ENCODE measurements around the gene UNC93A. TPM values are rescaled to one million over a fixed set of nuclear protein-coding genes. Genes with fewer than 3 reads are reported as not detected.
"Not testable (repeated sequence)": the region's sequence is repeated elsewhere in the genome, so short reads cannot be mapped to it uniquely, and the experiment has no call there.

UNC93A gene
- total RNA-seq, 1 donor from 2014 or later: not detected

DNA sequence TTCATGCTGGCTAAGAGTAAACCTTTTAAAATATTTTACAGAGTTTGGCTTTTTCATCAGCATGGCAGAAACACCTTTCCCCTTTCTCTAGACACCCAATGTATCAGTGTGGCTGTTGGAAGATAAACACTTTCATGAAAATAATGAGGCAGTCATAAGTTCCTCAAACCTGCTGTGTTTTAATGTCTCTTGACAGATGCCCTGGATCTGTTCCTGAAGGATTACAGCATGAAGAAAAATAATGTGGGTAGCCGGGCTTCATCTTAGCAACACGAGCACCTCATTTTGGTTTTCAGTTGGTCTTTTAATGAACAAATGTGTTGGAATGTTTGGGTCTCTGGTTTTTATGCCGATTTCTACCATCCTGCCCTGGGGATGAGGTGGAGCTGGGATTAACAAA lies 45.5 kb upstream of the UNC93A start:
- Mint-ChIP-seq H3K4me3 (no peak overlapping the region), H3K36me3 (ENCODE audit: low read depth) (no peaks in the 10 kb centered on the region), H3K27me3 (peaks cover 2% of the 10 kb centered on the region), H3K4me1 (peaks cover 5% of the 10 kb centered on the region), H3K9me3 (no peaks in the 10 kb centered on the region), H3K27ac (no peak overlapping the region)
- DNase-seq (no peak), ATAC-seq (ENCODE audit: low read depth) (no peak)
- ChIA-PET CTCF (no interaction called here), POLR2A (no interaction called here)
- TF ChIP-seq, protein P1, sequence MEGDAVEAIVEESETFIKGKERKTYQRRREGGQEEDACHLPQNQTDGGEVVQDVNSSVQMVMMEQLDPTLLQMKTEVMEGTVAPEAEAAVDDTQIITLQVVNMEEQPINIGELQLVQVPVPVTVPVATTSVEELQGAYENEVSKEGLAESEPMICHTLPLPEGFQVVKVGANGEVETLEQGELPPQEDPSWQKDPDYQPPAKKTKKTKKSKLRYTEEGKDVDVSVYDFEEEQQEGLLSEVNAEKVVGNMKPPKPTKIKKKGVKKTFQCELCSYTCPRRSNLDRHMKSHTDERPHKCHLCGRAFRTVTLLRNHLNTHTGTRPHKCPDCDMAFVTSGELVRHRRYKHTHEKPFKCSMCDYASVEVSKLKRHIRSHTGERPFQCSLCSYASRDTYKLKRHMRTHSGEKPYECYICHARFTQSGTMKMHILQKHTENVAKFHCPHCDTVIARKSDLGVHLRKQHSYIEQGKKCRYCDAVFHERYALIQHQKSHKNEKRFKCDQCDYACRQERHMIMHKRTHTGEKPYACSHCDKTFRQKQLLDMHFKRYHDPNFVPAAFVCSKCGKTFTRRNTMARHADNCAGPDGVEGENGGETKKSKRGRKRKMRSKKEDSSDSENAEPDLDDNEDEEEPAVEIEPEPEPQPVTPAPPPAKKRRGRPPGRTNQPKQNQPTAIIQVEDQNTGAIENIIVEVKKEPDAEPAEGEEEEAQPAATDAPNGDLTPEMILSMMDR (IDR thresholded peaks at IDR 0.05): no peak
- intact Hi-C loops (cut with micrococcal nuclease): no loop called here

DNA sequence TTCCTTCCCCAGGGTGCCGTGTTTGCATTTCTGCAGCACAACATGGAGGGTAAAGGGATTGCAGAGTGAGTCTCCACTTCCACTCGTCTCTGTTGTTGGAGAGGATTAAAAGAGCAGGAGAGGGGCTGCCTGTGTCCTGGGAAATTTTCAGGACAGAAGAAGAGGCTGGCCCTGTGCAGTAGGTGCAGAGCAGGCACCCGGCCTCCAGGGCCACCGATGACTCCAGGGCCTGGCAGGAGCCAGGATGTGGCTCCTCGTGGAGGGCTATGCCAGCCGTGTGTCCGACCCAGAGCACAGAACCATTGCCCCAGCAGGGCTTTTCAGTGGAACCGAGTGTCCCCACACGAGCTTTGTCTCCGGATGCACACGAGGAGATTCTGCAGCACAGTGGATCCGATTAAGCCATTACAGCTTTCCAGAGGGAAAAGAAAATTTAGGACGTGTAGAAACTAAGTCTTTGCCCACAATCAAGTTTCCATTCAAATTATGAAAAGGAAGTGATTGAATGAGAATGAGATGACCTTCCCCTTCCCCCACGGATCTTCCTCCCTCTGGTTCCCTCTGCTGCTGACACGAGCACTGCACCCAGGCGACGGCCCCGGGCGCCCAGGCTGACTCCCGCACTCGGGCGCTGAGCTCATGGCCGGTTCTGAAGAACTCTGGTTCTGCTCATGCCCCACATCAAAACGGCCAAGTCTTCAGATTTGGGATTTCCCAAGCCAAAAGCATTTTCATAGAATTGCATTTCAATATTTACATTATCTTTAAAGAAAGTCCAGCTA lies 43.1 kb upstream of the UNC93A start:
- TF ChIP-seq, protein P1 (IDR thresholded peaks at IDR 0.05): no peak
- ATAC-seq (ENCODE audit: low read depth): no peak
- no peaks in the 10 kb centered on the region for H3K36me3 Mint-ChIP-seq (ENCODE audit: low read depth)
- H3K4me1 Mint-ChIP-seq: peaks cover 5% of the 10 kb centered on the region
- H3K27me3 Mint-ChIP-seq: peaks cover 4% of the 10 kb centered on the region
- ChIA-PET CTCF (no interaction called here), POLR2A (no interaction called here)
- intact Hi-C loops (cut with micrococcal nuclease): no loop called here
- no peak overlapping the region for H3K27ac Mint-ChIP-seq
- H3K9me3 Mint-ChIP-seq: no peaks in the 10 kb centered on the region
- DNase-seq: no peak
- H3K4me3 Mint-ChIP-seq: no peak overlapping the region

DNA sequence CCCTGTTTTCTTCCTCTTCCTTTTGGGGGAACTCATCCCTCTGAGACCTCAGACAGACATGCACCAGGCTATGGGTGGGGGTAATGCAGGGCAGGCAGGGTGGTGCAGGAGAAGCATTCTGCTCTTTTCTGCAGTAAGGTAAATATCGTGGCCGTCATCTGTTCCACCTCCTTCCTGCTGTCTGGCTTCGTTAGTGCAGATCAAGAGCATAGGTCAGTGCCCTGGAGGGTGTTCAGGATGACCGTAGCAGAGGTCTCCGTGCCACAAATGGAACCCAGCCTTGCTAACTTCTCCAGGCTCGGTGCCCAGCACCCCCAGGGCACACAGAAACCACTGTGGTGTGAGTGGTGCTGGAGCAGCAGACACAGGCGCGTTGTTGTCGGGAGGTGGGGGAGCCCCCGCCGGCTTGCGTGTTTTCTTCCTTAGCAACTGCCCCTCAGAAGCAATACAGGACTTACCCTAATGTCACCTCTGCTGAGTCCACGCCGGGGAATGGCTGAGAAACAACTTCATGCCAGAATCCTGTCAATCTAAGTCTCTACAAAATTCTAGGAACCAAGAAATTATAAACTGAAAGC lies 42.1 kb upstream of the UNC93A start:
- intact Hi-C loops (cut with micrococcal nuclease): not testable (repeated sequence)

DNA sequence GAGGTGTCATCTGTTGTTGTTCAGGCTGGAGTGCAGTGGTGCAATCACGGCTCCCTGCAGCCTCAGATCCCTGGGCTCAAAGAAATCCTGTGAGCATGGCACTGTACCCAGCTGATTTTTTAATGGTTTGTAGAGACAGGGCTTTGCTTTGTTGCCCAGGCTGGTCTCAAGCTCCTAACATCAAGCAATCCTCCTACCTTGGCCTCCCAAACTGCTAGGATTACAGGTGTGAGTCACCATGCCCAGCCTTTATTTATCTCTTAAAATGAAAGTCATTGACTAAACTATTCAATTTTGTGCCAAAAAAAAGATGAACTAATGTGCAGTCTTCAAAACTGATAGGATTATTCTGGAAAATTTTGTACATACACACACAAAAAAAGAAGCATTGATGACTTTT lies 38.8 kb upstream of the UNC93A start:
- DNase-seq: no peak
- ChIA-PET POLR2A (no interaction called here), CTCF (no interaction called here)
- H3K27me3 Mint-ChIP-seq: peaks cover 6% of the 10 kb centered on the region
- no peaks in the 10 kb centered on the region for H3K36me3 Mint-ChIP-seq (ENCODE audit: low read depth)
- H3K4me3 Mint-ChIP-seq: no peak overlapping the region
- no peaks in the 10 kb centered on the region for H3K4me1 Mint-ChIP-seq
- intact Hi-C loops (cut with micrococcal nuclease): no loop called here
- TF ChIP-seq, protein P1 (IDR thresholded peaks at IDR 0.05): no peak
- peaks cover 9% of the 10 kb centered on the region for H3K9me3 Mint-ChIP-seq
- H3K27ac Mint-ChIP-seq: no peak overlapping the region
- ATAC-seq (ENCODE audit: low read depth): no peak

More for the DNA sequence above, 42.1 kb upstream of the UNC93A start:
- H3K27me3 Mint-ChIP-seq; H3K27ac Mint-ChIP-seq; H3K36me3 Mint-ChIP-seq (ENCODE audit: low read depth); H3K4me3 Mint-ChIP-seq; H3K9me3 Mint-ChIP-seq; ATAC-seq (ENCODE audit: low read depth); DNase-seq; POLR2A ChIA-PET; H3K4me1 Mint-ChIP-seq; CTCF ChIA-PET: not testable (repeated sequence)

DNA sequence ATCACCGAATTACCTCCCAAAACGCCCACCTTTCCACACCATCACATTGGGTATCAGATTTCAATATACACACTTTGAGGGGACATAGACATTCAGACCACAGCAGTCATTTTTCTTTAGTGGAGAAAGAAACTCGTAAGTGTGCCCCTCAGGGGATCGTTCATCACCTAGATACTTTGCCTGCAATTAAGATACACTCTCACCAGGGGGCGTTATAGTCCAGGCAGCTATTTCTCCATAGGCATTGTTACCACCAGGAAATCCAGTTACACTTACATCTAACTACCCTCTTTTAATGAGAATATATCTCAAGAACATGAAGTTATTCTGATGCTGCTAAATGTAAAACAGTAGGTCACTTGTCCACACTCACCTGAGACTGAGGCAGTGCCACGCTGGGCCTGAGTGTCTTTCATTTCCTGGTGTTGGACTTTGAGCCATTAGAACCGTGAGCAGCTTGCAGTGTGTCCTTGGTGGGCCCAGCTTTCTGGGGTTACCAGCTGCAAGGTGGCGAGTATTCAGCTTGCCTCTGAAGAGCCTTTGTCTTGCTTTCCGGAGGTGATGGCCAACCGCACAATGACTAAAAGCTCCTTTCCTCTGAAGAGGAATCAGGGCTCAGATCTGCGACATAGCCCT lies 35.1 kb upstream of the UNC93A start:
- Mint-ChIP-seq H3K27me3 (peaks cover 23% of the 10 kb centered on the region), H3K9me3 (peaks cover 9% of the 10 kb centered on the region)
- CTCF ChIA-PET: no interaction called here

More for the DNA sequence above, 35.1 kb upstream of the UNC93A start:
- Mint-ChIP-seq H3K4me3 (no peak overlapping the region), H3K36me3 (ENCODE audit: low read depth) (no peaks in the 10 kb centered on the region), H3K4me1 (no peaks in the 10 kb centered on the region), H3K27ac (no peak overlapping the region)
- TF ChIP-seq, protein P1 (IDR thresholded peaks at IDR 0.05): no peak
- no peak for DNase-seq
- POLR2A ChIA-PET: no interaction called here
- ATAC-seq (ENCODE audit: low read depth): no peak
- intact Hi-C loops (cut with micrococcal nuclease): no loop called here

All from activated B cell treated with CpG ODN at 0.5 μM for 24 hours (primary cell).